ENCODE measurements around the gene KAT8. TPM values are rescaled to one million over a fixed set of nuclear protein-coding genes. Genes with fewer than 3 reads are reported as not detected.
"Not testable (repeated sequence)": the region's sequence is repeated elsewhere in the genome, so short reads cannot be mapped to it uniquely, and the experiment has no call there.

Gene KAT8
- total RNA-seq, 1 donor from 2014 or later: 49.7 TPM

GRCh38 chr16:31148896-31149295, 31.4 kb downstream of the KAT8 start:
- peaks cover 4% of the 10 kb centered on the region for H3K9me3 Mint-ChIP-seq (ENCODE audit: unreplicated experiment)
- H3K27ac Mint-ChIP-seq (ENCODE audit: unreplicated experiment): no peak overlapping the region
- H3K4me3 Mint-ChIP-seq (ENCODE audit: unreplicated experiment): no peak overlapping the region
- no peak for DNase-seq (ENCODE audit: low spot score)
- peaks cover 6% of the 10 kb centered on the region for H3K4me1 Mint-ChIP-seq (ENCODE audit: unreplicated experiment)
- TF ChIP-seq CTCF (IDR thresholded peaks at IDR 0.05; ENCODE audit: unreplicated experiment): no peak
- H3K27me3 Mint-ChIP-seq (ENCODE audit: unreplicated experiment): peaks cover 8% of the 10 kb centered on the region
- no peaks in the 10 kb centered on the region for H3K36me3 Mint-ChIP-seq (ENCODE audit: low read depth, unreplicated experiment)

GRCh38 chr16:31149332-31149731, 31.9 kb downstream of the KAT8 start:
- DNase-seq (ENCODE audit: low spot score): no peak
- Mint-ChIP-seq H3K27ac (ENCODE audit: unreplicated experiment) (no peak overlapping the region), H3K4me1 (ENCODE audit: unreplicated experiment) (peaks cover 6% of the 10 kb centered on the region), H3K9me3 (ENCODE audit: unreplicated experiment) (peaks cover 4% of the 10 kb centered on the region), H3K4me3 (ENCODE audit: unreplicated experiment) (no peak overlapping the region), H3K27me3 (ENCODE audit: unreplicated experiment) (peaks cover 6% of the 10 kb centered on the region), H3K36me3 (ENCODE audit: low read depth, unreplicated experiment) (no peaks in the 10 kb centered on the region)
- TF ChIP-seq CTCF (IDR thresholded peaks at IDR 0.05; ENCODE audit: unreplicated experiment): no peak

- no peak within 1 kb of the TSS for H3K4me3 Mint-ChIP-seq (ENCODE audit: unreplicated experiment)
- DNase-seq (ENCODE audit: low spot score): no peak
These were observed 32.7 kb downstream of the KAT8 start, which contains the start of gene PRSS36 for GRCh38 chr16:31149894-31150890. Gene PRSS36 (minus strand): TSS chr16:31150066. CDS start chr16:31150035, 31 bp downstream.

GRCh38 chr16:31150976-31151375, 33.5 kb downstream of the KAT8 start:
- H3K27me3 Mint-ChIP-seq (ENCODE audit: unreplicated experiment); H3K4me1 Mint-ChIP-seq (ENCODE audit: unreplicated experiment); H3K4me3 Mint-ChIP-seq (ENCODE audit: unreplicated experiment); H3K36me3 Mint-ChIP-seq (ENCODE audit: low read depth, unreplicated experiment); DNase-seq (ENCODE audit: low spot score); H3K9me3 Mint-ChIP-seq (ENCODE audit: unreplicated experiment); H3K27ac Mint-ChIP-seq (ENCODE audit: unreplicated experiment): not testable (repeated sequence)

More at GRCh38 chr16:31149894-31150890, 32.7 kb downstream of the KAT8 start, which contains the start of gene PRSS36:
- no peaks in the 10 kb centered on the region for H3K36me3 Mint-ChIP-seq (ENCODE audit: low read depth, unreplicated experiment)
- TF ChIP-seq CTCF (IDR thresholded peaks at IDR 0.05; ENCODE audit: unreplicated experiment): no peak
- H3K27me3 Mint-ChIP-seq (ENCODE audit: unreplicated experiment): peaks cover 6% of the 10 kb centered on the region
- no peak within 1 kb of the TSS for H3K27ac Mint-ChIP-seq (ENCODE audit: unreplicated experiment)
- H3K4me1 Mint-ChIP-seq (ENCODE audit: unreplicated experiment): peaks cover 6% of the 10 kb centered on the region
- H3K9me3 Mint-ChIP-seq (ENCODE audit: unreplicated experiment): peaks cover 4% of the 10 kb centered on the region

GRCh38 chr16:31157136-31157535, 39.7 kb downstream of the KAT8 start:
- Mint-ChIP-seq H3K4me1 (ENCODE audit: unreplicated experiment) (no peaks in the 10 kb centered on the region), H3K27me3 (ENCODE audit: unreplicated experiment) (no peaks in the 10 kb centered on the region), H3K27ac (ENCODE audit: unreplicated experiment) (no peak overlapping the region), H3K36me3 (ENCODE audit: low read depth, unreplicated experiment) (no peaks in the 10 kb centered on the region), H3K9me3 (ENCODE audit: unreplicated experiment) (no peaks in the 10 kb centered on the region), H3K4me3 (ENCODE audit: unreplicated experiment) (no peak overlapping the region)
- TF ChIP-seq CTCF (IDR thresholded peaks at IDR 0.05; ENCODE audit: unreplicated experiment): no peak
- DNase-seq (ENCODE audit: low spot score): no peak

All from endothelial cell (in vitro differentiated cells).